ENCODE data around the gene TMC7.

- TF ChIP-seq CTCF (IDR thresholded peaks at IDR 0.05) (peak in 2 of 3 experiments; percentile 48 to 68), POLR2A (IDR thresholded peaks at IDR 0.05) (no peak)
These were observed at the start of gene TMC7 for GRCh38 chr16:18983565-18984434.

Data from testis (tissue), 2 donors.